GM06990 (cell line): ENCODE measurements around the gene ARHGAP12.

Experiments
- DNase-seq: peaks from one replicate; pipeline ENCODE4 v3.0.0-alpha.2; 2011; ENCODE audit not compliant: insufficient read length; ENCODE audit errors: extremely low read depth
- H3K27me3 ChIP-seq: replicated peaks from 2 replicates; pipeline ENCODE4 v1.6.0; 2011; ENCODE audit warnings: low read length; ENCODE audit not compliant: control insufficient read depth, insufficient read depth
- H3K36me3 ChIP-seq: 2 replicates; pipeline ENCODE4 v1.5.1; 2011; ENCODE audit warnings: low read length; ENCODE audit not compliant: control insufficient read depth, insufficient read depth
- H3K4me3 ChIP-seq: replicated peaks from 2 replicates; pipeline ENCODE4 v1.5.1; 2011; ENCODE audit warnings: low read depth, mild to moderate bottlenecking, control low read depth, low read length
- TF ChIP-seq, protein P1 (sequence below): IDR thresholded peaks from 2 replicates; pipeline ENCODE4 v1.5.1; 2011; ENCODE audit warnings: low read length, control low read depth, mild to moderate bottlenecking, inconsistent platforms; ENCODE audit not compliant: insufficient read depth, poor library complexity, severe bottlenecking

The ARHGAP12 gene

DNA sequence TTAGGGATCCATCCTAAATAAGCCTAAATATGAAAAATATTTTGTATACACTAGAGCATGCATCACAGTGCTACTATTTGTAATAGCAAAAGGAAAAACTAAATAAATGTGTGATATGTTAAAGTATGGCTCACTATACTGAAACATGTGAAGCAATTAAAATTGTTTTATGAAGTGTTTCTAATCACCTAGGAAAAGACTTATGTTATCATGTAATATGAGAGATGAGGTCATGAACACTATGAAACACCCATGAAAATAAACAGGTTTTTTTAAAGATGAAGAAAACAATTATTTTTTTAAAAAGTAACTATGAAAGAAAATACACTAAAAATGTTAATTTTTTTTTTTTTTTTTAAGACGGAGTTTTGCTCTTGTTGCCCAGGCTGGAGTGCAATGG lies 16.8 kb upstream of the ARHGAP12 start:
- TF ChIP-seq, protein P1, sequence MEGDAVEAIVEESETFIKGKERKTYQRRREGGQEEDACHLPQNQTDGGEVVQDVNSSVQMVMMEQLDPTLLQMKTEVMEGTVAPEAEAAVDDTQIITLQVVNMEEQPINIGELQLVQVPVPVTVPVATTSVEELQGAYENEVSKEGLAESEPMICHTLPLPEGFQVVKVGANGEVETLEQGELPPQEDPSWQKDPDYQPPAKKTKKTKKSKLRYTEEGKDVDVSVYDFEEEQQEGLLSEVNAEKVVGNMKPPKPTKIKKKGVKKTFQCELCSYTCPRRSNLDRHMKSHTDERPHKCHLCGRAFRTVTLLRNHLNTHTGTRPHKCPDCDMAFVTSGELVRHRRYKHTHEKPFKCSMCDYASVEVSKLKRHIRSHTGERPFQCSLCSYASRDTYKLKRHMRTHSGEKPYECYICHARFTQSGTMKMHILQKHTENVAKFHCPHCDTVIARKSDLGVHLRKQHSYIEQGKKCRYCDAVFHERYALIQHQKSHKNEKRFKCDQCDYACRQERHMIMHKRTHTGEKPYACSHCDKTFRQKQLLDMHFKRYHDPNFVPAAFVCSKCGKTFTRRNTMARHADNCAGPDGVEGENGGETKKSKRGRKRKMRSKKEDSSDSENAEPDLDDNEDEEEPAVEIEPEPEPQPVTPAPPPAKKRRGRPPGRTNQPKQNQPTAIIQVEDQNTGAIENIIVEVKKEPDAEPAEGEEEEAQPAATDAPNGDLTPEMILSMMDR, result no peak
- H3K4me3 ChIP-seq, result no peak overlapping the region
- no peak for DNase-seq
- no peaks in the 10 kb centered on the region for H3K27me3 ChIP-seq
- H3K36me3 ChIP-seq, result no peaks in the 10 kb centered on the region

DNA sequence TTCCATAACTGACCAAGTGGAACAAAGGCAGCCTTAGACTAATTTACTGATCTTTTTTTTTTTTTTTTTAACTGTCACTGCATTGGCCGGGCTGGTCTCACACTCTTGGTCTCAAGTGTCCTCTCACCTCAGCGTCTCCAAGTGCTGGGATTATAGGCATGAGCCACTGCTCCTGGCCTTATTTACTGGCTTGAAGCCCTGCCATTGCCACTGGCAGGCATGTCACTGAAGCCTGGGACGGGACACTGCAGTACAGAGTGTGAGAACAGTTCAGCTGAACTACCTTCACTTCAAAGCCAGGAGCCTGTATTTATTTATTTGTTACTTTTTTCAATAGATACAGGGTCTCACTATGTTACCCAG lies 15.4 kb upstream of the ARHGAP12 start:
- Histone ChIP-seq H3K27me3 (no peaks in the 10 kb centered on the region), H3K4me3 (no peak overlapping the region), H3K36me3 (no peaks in the 10 kb centered on the region)
- TF ChIP-seq, protein P1, result no peak
- DNase-seq, result no peak

DNA sequence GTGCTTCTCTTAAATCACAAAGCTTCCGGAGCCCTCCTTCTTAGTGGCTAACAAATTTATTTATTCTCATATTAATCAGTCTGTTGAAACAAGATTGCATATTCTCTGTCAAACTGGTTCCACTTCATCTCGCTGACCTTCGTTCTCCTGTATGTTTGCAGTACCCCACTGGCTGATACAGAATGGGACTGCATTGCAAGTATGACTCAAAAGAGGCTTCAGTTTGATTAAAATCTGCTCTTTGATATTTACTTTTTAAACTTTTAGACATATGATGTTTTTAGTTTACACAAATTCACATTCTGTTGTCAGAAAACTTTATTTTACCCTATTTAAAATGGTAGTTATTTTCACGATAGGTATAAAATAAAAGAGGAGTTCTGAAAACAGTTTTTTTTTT lies 14.3 kb upstream of the ARHGAP12 start:
- TF ChIP-seq, protein P1, result no peak
- Histone ChIP-seq H3K36me3 (no peaks in the 10 kb centered on the region), H3K27me3 (no peaks in the 10 kb centered on the region), H3K4me3 (no peak overlapping the region)
- DNase-seq, result no peak

DNA sequence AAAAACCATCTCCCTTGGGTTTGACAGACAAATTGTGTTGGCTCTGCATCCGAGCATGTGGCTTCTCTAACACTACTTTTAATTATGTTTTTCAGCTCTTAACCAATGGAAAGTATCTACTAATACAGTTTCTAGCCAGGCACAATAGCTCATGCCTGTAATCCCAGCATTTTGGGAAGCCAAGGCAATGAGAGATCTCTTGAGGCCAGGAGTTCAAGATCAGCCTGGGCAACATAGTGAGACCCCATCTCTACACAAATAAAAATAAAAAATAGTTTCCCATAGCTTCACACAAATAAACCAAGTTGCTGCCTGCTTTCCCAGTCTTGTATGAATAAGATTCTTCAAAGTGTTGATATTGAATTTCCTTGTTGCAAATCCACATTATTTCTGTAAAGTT lies 13.8 kb upstream of the ARHGAP12 start:
- H3K27me3 ChIP-seq, result no peaks in the 10 kb centered on the region
- H3K36me3 ChIP-seq, result no peaks in the 10 kb centered on the region
- no peak overlapping the region for H3K4me3 ChIP-seq
- TF ChIP-seq, protein P1, result no peak
- DNase-seq, result no peak

GRCh38 chr10:31940839-31941653 lies 12.4 kb upstream of the ARHGAP12 start:
- TF ChIP-seq, protein P1, result no peak
- Histone ChIP-seq H3K27me3 (no peaks in the 10 kb centered on the region), H3K36me3 (no peaks in the 10 kb centered on the region), H3K4me3 (no peak overlapping the region)
- DNase-seq, result no peak
